HG02610 (cell line): ENCODE data around the gene HEMK1.

Experiments used
- ATAC-seq: cut with Tn5 transposase; IDR thresholded peaks from one replicate; pipeline ENCODE4 v1.9.1; 2021; ENCODE audit warnings: mild to moderate bottlenecking, moderate library complexity; ENCODE audit not compliant: unreplicated experiment

Gene HEMK1

GRCh38 chr3:50572801-50573371 lies 3.6 kb downstream of the HEMK1 start:
- no peak for ATAC-seq

- ATAC-seq = no peak
These were observed 4.5 kb downstream of the HEMK1 start for GRCh38 chr3:50573566-50574443.

GRCh38 chr3:50574444-50574831 lies 5.1 kb downstream of the HEMK1 start:
- ATAC-seq = no peak

GRCh38 chr3:50575372-50575771 lies 6.0 kb downstream of the HEMK1 start:
- ATAC-seq = no peak

- no peak for ATAC-seq
These were observed 8.0 kb downstream of the HEMK1 start for GRCh38 chr3:50577348-50577747.

GRCh38 chr3:50580683-50581458 lies 11.5 kb downstream of the HEMK1 start:
- no peak for ATAC-seq

- no peak for ATAC-seq
These were observed 12.1 kb downstream of the HEMK1 start for GRCh38 chr3:50581459-50581842.

GRCh38 chr3:50582083-50582482 lies 12.8 kb downstream of the HEMK1 start:
- ATAC-seq = no peak

GRCh38 chr3:50583897-50584296 lies 14.6 kb downstream of the HEMK1 start:
- no peak for ATAC-seq

GRCh38 chr3:50584391-50584790 lies 15.1 kb downstream of the HEMK1 start:
- no peak for ATAC-seq

- no peak for ATAC-seq
These were observed 16.8 kb downstream of the HEMK1 start for GRCh38 chr3:50585919-50586762.

- no peak for ATAC-seq
These were observed 17.4 kb downstream of the HEMK1 start for GRCh38 chr3:50586763-50587070.

GRCh38 chr3:50587373-50587772 lies 18.1 kb downstream of the HEMK1 start:
- ATAC-seq = no peak

GRCh38 chr3:50587806-50588758 lies 18.8 kb downstream of the HEMK1 start:
- no peak for ATAC-seq

GRCh38 chr3:50588759-50589433 lies 19.6 kb downstream of the HEMK1 start:
- ATAC-seq = no peak

- no peak for ATAC-seq
These were observed 21.9 kb downstream of the HEMK1 start for GRCh38 chr3:50591196-50591741.

GRCh38 chr3:50592568-50592967 lies 23.2 kb downstream of the HEMK1 start:
- no peak for ATAC-seq

- no peak for ATAC-seq
These were observed 25.0 kb downstream of the HEMK1 start for GRCh38 chr3:50594253-50594785.
